Breast epithelium (tissue), 4 donors: ENCODE measurements around the gene CALM1. TPM values are rescaled to one million over a fixed set of nuclear protein-coding genes. Genes with fewer than 3 reads are reported as not detected.

Source experiments
- DNase-seq, 2 donors: peaks; one replicate each; pipeline ENCODE4 v3.0.0-alpha.2; 2019; ENCODE audit warnings: low spot score in 2 of 2
- H3K27ac ChIP-seq, 2 donors: fragments of 200-600 bp; sonication (generic) in 1 of 2; one replicate each; pipeline ENCODE4 v1.5.1; 2016 to 2019; ENCODE audit warnings: mild to moderate bottlenecking in 1 of 2
- H3K27me3 ChIP-seq, 2 donors: fragments of 200-600 bp; sonication (generic) in 1 of 2; one replicate each; pipeline versions ENCODE4 v1.5.1 to v1.6.0; 2017 to 2019; ENCODE audit warnings: control low read depth in 1 of 2, mild to moderate bottlenecking in 1 of 2
- H3K36me3 ChIP-seq: fragments of 200-600 bp; one replicate; pipeline ENCODE4 v1.5.1; 2019
- H3K4me1 ChIP-seq, 2 donors: fragments of 200-600 bp; sonication (generic); one replicate each; pipeline ENCODE4 v1.5.1; 2016 to 2019; ENCODE audit warnings: control low read depth in 1 of 2
- H3K4me3 ChIP-seq, 3 donors: fragments of 200-600 bp; sonication (generic); 1 replicate in 2 of 3; 2 replicates in 1 of 3; pipeline ENCODE4 v1.5.1; 2016 to 2019; ENCODE audit warnings: mild to moderate bottlenecking in 3 of 3, moderate library complexity in 2 of 3
- H3K9me3 ChIP-seq, 2 donors: fragments of 200-600 bp; sonication (generic) in 1 of 2; one replicate each; pipeline ENCODE4 v1.5.1; 2016 to 2019; ENCODE audit warnings: control low read depth in 1 of 2
- POLR2A ChIP-seq: fragments of 450-650 bp; IDR thresholded peaks from one replicate; pipeline ENCODE4 v1.6.1; 2016; ENCODE audit warnings: antibody characterized with exemption, mild to moderate bottlenecking, moderate library complexity
- POLR2AphosphoS5 ChIP-seq, 3 donors: sonication (generic); formaldehyde crosslinking; IDR thresholded peaks; one replicate each; pipeline ENCODE4 v1.6.1; 2017; ENCODE audit warnings: antibody characterized with exemption in 3 of 3
- intact Hi-C: fragments of 100-400 bp; cut with DNase I; formaldehyde crosslinking; loops from one replicate; pipeline ENCODE4 v1.15.1; 2023; ENCODE audit warnings: low total_unique reads
- total RNA-seq, 3 donors: library from RNA; depleted of rRNA; stranded (reverse); fragments of >200 nt; gene quantifications; one replicate each; pipeline ENCODE4 v1.1.0, GENCODE V29; 2016
- TF ChIP-seq, protein P1 (sequence below), 3 donors: fragments of 450-650 bp; IDR thresholded peaks; one replicate each; pipeline ENCODE4 v1.5.1; 2016 to 2017; ENCODE audit warnings: antibody characterized with exemption in 3 of 3, mild to moderate bottlenecking in 3 of 3, moderate library complexity in 3 of 3

The CALM1 gene
- total RNA-seq, 3 donors from 2014 or later: 186 to 332 (median 237) TPM

DNA sequence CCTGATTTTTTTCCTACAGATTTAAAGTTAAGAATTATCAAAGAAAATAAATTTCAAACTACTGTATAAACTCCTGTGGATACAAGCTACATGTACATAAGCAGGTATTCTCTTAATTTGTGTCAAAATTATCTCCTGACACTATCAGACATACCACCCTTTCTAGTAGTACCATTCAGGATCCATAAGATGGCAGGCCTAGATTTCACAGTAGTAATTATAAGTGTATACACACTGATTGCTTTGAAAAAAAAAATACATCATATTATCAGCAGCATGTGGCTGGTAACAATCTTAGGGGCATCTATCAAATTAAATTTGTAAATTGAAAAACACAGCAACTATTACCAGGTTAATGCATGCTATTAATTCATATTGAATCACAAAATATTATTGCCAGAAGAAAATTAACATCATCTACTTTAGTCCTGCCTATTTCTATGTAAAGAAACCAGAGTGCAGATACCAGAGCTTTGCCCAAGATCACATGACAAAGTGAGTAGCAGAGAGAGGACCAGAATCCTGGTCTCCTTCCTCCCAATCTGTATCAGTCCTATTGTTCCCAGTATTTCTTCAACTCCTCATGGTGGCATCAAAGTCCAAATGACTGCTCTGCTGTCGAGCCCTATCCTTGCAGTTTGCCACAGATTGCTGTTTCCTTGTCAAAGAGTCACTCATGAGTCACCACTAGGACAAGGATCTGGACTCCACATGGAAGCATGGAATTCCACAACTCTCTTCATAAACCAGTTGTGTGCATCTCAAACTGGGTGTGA lies 27.7 kb upstream of the CALM1 start:
- Histone ChIP-seq H3K27me3 (no peaks in the 10 kb centered on the region), H3K9me3 (no peaks in the 10 kb centered on the region), H3K27ac (no peak overlapping the region), H3K4me3 (no peak overlapping the region), H3K36me3 (no peaks in the 10 kb centered on the region), H3K4me1 (no peaks in the 10 kb centered on the region)
- no peak for DNase-seq
- no peak for TF ChIP-seq POLR2A
- no peak for TF ChIP-seq POLR2AphosphoS5 (IDR thresholded peaks at IDR 0.05)
- intact Hi-C loops: no loop called here

DNA sequence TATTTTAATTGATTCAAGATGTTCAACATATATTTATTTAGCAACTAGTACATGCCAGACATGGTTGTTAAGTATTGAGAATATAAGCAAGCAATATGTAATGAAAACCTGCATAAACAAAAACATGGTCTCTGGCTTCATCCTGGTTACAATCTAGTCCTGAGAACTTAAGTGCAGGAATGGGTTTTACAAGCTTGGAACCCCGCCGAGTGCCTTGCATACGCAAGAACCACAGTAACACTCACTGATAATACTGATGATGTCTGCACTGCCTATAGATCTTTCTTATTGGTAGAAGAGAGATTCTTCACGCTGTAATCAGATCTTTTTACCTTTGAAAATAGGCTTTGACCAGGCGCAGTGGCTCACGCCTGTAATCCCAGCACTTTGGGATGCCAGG lies 22.9 kb upstream of the CALM1 start:
- Histone ChIP-seq H3K4me1 (no peaks in the 10 kb centered on the region), H3K4me3 (no peak overlapping the region), H3K27ac (no peak overlapping the region), H3K9me3 (no peaks in the 10 kb centered on the region), H3K27me3 (no peaks in the 10 kb centered on the region), H3K36me3 (no peaks in the 10 kb centered on the region)
- TF ChIP-seq POLR2AphosphoS5 (IDR thresholded peaks at IDR 0.05) (no peak), POLR2A (no peak)
- TF ChIP-seq, protein P1, sequence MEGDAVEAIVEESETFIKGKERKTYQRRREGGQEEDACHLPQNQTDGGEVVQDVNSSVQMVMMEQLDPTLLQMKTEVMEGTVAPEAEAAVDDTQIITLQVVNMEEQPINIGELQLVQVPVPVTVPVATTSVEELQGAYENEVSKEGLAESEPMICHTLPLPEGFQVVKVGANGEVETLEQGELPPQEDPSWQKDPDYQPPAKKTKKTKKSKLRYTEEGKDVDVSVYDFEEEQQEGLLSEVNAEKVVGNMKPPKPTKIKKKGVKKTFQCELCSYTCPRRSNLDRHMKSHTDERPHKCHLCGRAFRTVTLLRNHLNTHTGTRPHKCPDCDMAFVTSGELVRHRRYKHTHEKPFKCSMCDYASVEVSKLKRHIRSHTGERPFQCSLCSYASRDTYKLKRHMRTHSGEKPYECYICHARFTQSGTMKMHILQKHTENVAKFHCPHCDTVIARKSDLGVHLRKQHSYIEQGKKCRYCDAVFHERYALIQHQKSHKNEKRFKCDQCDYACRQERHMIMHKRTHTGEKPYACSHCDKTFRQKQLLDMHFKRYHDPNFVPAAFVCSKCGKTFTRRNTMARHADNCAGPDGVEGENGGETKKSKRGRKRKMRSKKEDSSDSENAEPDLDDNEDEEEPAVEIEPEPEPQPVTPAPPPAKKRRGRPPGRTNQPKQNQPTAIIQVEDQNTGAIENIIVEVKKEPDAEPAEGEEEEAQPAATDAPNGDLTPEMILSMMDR (IDR thresholded peaks at IDR 0.05): no peak
- intact Hi-C loops: no loop called here
- no peak for DNase-seq

DNA sequence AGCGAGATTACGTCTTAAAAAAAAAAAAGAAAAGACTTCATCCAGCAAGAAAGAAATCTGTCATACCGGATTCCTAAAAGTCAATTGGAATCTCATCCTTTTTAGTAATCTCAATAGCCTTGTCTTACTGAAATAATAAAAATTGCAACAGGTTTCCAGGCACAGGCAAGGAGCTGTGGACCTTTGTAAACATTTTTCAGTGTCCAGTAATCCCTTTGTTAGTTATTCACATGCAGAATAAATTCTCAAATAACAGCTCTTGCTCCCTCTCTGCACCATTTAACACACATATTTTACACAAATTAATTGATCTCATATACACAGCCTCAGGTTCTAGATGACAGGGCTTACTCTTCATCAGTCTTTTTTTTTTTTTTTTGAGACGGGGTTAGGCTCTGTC lies 22.0 kb upstream of the CALM1 start:
- TF ChIP-seq, protein P1 (IDR thresholded peaks at IDR 0.05): no peak
- TF ChIP-seq POLR2AphosphoS5 (IDR thresholded peaks at IDR 0.05) (no peak), POLR2A (no peak)
- no peak overlapping the region for H3K4me3 ChIP-seq
- H3K36me3 ChIP-seq: no peaks in the 10 kb centered on the region
- no peaks in the 10 kb centered on the region for H3K27me3 ChIP-seq
- H3K9me3 ChIP-seq: no peaks in the 10 kb centered on the region
- intact Hi-C loops: no loop called here
- no peaks in the 10 kb centered on the region for H3K4me1 ChIP-seq
- DNase-seq: no peak
- H3K27ac ChIP-seq: no peak overlapping the region

DNA sequence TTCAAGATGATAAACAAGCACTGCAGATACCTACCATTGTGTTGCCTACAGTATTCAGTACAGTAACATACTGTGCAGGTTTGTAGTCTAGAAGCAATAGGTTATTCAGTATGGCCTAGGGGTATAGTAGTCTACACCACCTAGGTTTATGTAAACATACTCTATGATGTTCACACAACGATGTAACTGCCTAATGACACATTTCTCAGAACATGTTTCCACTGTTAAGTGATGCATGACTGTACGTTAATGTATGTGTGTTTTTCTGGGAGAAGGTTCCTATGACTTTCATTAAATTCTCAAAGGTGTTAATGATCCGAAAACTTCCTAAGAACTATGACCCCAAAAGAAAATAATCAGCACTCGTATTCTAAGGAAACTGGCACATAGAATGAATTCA lies 20.9 kb upstream of the CALM1 start:
- intact Hi-C loops: no loop called here

DNA sequence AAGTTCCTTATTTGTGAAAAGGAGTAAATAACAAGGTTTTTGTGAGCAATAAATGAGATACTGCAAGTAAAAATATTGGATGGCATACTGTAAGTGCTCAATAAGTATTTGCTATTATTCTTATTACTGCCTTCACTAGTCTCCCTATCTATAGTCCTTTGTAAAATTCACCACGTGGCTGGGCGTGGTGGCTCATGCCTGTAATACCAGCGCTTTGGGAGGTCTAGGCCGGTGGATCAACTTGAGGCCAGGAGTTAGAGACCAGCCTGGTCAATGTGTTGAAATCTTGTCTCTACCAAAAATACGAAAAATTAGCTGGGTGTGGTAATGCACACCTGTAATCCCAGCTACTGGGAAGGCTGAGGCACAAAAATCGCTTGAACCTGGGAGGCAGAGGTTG lies 18.6 kb upstream of the CALM1 start:
- Histone ChIP-seq H3K4me1 (peaks cover 0 to 5% of the 10 kb centered on the region in 2 donors), H3K36me3 (no peaks in the 10 kb centered on the region), H3K27me3 (no peaks in the 10 kb centered on the region), H3K27ac (no peak overlapping the region), H3K4me3 (no peak overlapping the region), H3K9me3 (no peaks in the 10 kb centered on the region)
- no peak for DNase-seq
- intact Hi-C loops: no loop called here
- no peak for TF ChIP-seq POLR2AphosphoS5 (IDR thresholded peaks at IDR 0.05)
- no peak for TF ChIP-seq POLR2A
- TF ChIP-seq, protein P1 (IDR thresholded peaks at IDR 0.05): no peak

More for the DNA sequence above, 20.9 kb upstream of the CALM1 start:
- TF ChIP-seq POLR2A (no peak), POLR2AphosphoS5 (IDR thresholded peaks at IDR 0.05) (no peak)
- TF ChIP-seq, protein P1 (IDR thresholded peaks at IDR 0.05): no peak
- DNase-seq: no peak
- Histone ChIP-seq H3K36me3 (no peaks in the 10 kb centered on the region), H3K4me3 (no peak overlapping the region), H3K4me1 (no peaks in the 10 kb centered on the region), H3K27ac (no peak overlapping the region), H3K9me3 (no peaks in the 10 kb centered on the region), H3K27me3 (no peaks in the 10 kb centered on the region)
